Measurements from ENCODE around the gene LRRC3.

GRCh38 chr21:44496564-44497550, 41.5 kb downstream of the LRRC3 start:
- TF ChIP-seq CTCF (IDR thresholded peaks at IDR 0.05; ENCODE audit: low read depth, low read length) = no peak
- no peak for TF ChIP-seq EZH2phosphoT487 (IDR thresholded peaks at IDR 0.05; ENCODE audit: low read depth)
